GM18861 (cell line): Measurements from ENCODE around the gene IGSF5.

Experiments
- ATAC-seq: cut with Tn5 transposase; IDR thresholded peaks from one replicate; pipeline ENCODE4 v1.9.1; 2021; ENCODE audit not compliant: unreplicated experiment

Gene IGSF5

GRCh38 chr21:39812983-39813382 is 68.0 kb downstream of the IGSF5 start:
- no peak for ATAC-seq

- no peak for ATAC-seq
Measured at GRCh38 chr21:39818557-39818956, 73.6 kb downstream of the IGSF5 start.

GRCh38 chr21:39822042-39822441 is 77.1 kb downstream of the IGSF5 start:
- ATAC-seq, result no peak

- ATAC-seq, result no peak
Measured at GRCh38 chr21:39825250-39825649, 80.3 kb downstream of the IGSF5 start.

- no peak for ATAC-seq
Measured at GRCh38 chr21:39834543-39834942, 89.6 kb downstream of the IGSF5 start.

GRCh38 chr21:39837861-39838359 is 92.9 kb downstream of the IGSF5 start:
- no peak for ATAC-seq

GRCh38 chr21:39840373-39841097 is 95.6 kb downstream of the IGSF5 start:
- no peak for ATAC-seq

GRCh38 chr21:39842741-39843459 is 97.9 kb downstream of the IGSF5 start:
- no peak for ATAC-seq

- no peak for ATAC-seq
Measured at GRCh38 chr21:39843483-39843882, 98.5 kb downstream of the IGSF5 start.

GRCh38 chr21:39843916-39844315 is 98.9 kb downstream of the IGSF5 start:
- no peak for ATAC-seq

GRCh38 chr21:39845571-39846130 is 100.7 kb downstream of the IGSF5 start:
- ATAC-seq, result no peak

GRCh38 chr21:39847877-39848276 is 102.9 kb downstream of the IGSF5 start:
- no peak for ATAC-seq

- no peak for ATAC-seq
Measured at GRCh38 chr21:39849014-39849655, 104.2 kb downstream of the IGSF5 start.

- ATAC-seq, result no peak
Measured at GRCh38 chr21:39850333-39850732, 105.3 kb downstream of the IGSF5 start.

- no peak for ATAC-seq
Measured at GRCh38 chr21:39851002-39851618, 106.1 kb downstream of the IGSF5 start.
